ENCODE measurements around the gene GLRX5. TPM values are rescaled to one million over a fixed set of nuclear protein-coding genes. Genes with fewer than 3 reads are reported as not detected.

GLRX5 gene
- total and polyA plus RNA-seq, 9 donors, result 38.0 to 105 (median 42.9) TPM

- peak overlapping the region in 1 of 2 donors; percentile 71 for H3K27ac ChIP-seq
- TF ChIP-seq POLR2A (IDR thresholded peaks at IDR 0.05), result no peak
- no peak for TF ChIP-seq CTCF (IDR thresholded peaks at IDR 0.05)
- no peak for TF ChIP-seq EP300 (IDR thresholded peaks at IDR 0.05)
- intact Hi-C loops (cut with DNase I), result no loop called here
- no peaks in the 10 kb centered on the region for H3K27me3 ChIP-seq
- H3K9me3 ChIP-seq, result no peaks in the 10 kb centered on the region
- H3K4me1 ChIP-seq (ENCODE audit: insufficient read depth), result peaks cover 27% of the 10 kb centered on the region
- H3K36me3 ChIP-seq, result no peaks in the 10 kb centered on the region
- DNase-seq, result peak in 1 of 5 donors; percentile 28
- H3K4me3 ChIP-seq, result peak overlapping the region; percentile 4
- WGBS, 3 donors, result 87 to 89% (median 88%) methylated on average over 18 of the region's 18 CpGs
Observed at GRCh38 chr14:95514131-95515079, 20.4 kb upstream of the GLRX5 start.

- Histone ChIP-seq H3K27me3 (no peaks in the 10 kb centered on the region), H3K4me1 (ENCODE audit: insufficient read depth) (peaks cover 27% of the 10 kb centered on the region), H3K27ac (peak overlapping the region in 1 of 2 donors; percentile 71), H3K36me3 (no peaks in the 10 kb centered on the region), H3K9me3 (no peaks in the 10 kb centered on the region), H3K4me3 (peak overlapping the region; percentile 53)
- WGBS, 3 donors, result 18 to 24% (median 20%) methylated on average over 9 of the region's 9 CpGs
- intact Hi-C loops (cut with DNase I), result no loop called here
- TF ChIP-seq EP300 (IDR thresholded peaks at IDR 0.05) (no peak), POLR2A (IDR thresholded peaks at IDR 0.05) (no peak), CTCF (IDR thresholded peaks at IDR 0.05) (no peak)
- DNase-seq, result peak; percentile 54 to 67 (median 61)
Observed at GRCh38 chr14:95515080-95515489, 19.8 kb upstream of the GLRX5 start.

GRCh38 chr14:95515596-95516552 is 19.0 kb upstream of the GLRX5 start:
- WGBS, 3 donors, result 0 to 2% (median 2%) methylated on average over 32 to 50 of the region's 50 CpGs
- H3K36me3 ChIP-seq, result no peaks in the 10 kb centered on the region
- H3K4me1 ChIP-seq (ENCODE audit: insufficient read depth), result peaks cover 31% of the 10 kb centered on the region
- H3K27ac ChIP-seq, result peak overlapping the region; percentile 71 to 76
- no peaks in the 10 kb centered on the region for H3K9me3 ChIP-seq
- DNase-seq, result peak; percentile 44 to 68 (median 61)
- H3K4me3 ChIP-seq, result peak overlapping the region; percentile 53
- intact Hi-C loops (cut with DNase I), result no loop called here
- H3K27me3 ChIP-seq, result no peaks in the 10 kb centered on the region
- TF ChIP-seq CTCF (IDR thresholded peaks at IDR 0.05), result peak in 1 of 3 donors; percentile 35
- no peak for TF ChIP-seq POLR2A (IDR thresholded peaks at IDR 0.05)

- intact Hi-C loops (cut with DNase I), result no loop called here
- WGBS, 3 donors, result 2 to 4% (median 2%) methylated on average over 19 to 60 of the region's 60 CpGs
Observed at GRCh38 chr14:95516554-95517181, 18.2 kb upstream of the GLRX5 start, which contains the start of gene SYNE3. Gene SYNE3 (minus strand): TSS chr14:95516650. CDS start chr14:95475821, 40,829 bp downstream.

More at GRCh38 chr14:95516554-95517181, 18.2 kb upstream of the GLRX5 start, which contains the start of gene SYNE3:
- H3K36me3 ChIP-seq, result no peaks in the 10 kb centered on the region
- peak within 1 kb of the TSS; percentile 71 to 76 for H3K27ac ChIP-seq
- TF ChIP-seq POLR2A (IDR thresholded peaks at IDR 0.05) (no peak), CTCF (IDR thresholded peaks at IDR 0.05) (no peak), EP300 (IDR thresholded peaks at IDR 0.05) (no peak)
- no peaks in the 10 kb centered on the region for H3K9me3 ChIP-seq
- H3K4me1 ChIP-seq (ENCODE audit: insufficient read depth), result peaks cover 31% of the 10 kb centered on the region
- peak within 1 kb of the TSS; percentile 53 for H3K4me3 ChIP-seq
- no peaks in the 10 kb centered on the region for H3K27me3 ChIP-seq
- peak; percentile 64 to 72 (median 66) for DNase-seq
